Coronary artery (tissue), 2 donors: ENCODE results near the gene C10orf53.

Source experiments
- DNase-seq: peaks from one replicate; pipeline ENCODE4 v3.0.0-alpha.2; 2017; ENCODE audit warnings: low spot score
- H3K27ac ChIP-seq, 2 donors: fragments of 200-600 bp; sonication (generic); one replicate each; pipeline ENCODE4 v1.5.1; 2016 to 2019
- H3K4me3 ChIP-seq: fragments of 200-600 bp; sonication (generic); 2 replicates; pipeline ENCODE4 v1.5.1; 2016; ENCODE audit warnings: mild to moderate bottlenecking, moderate library complexity
- CTCF ChIP-seq: fragments of 200-600 bp; sonication (generic); IDR thresholded peaks from one replicate; pipeline ENCODE4 v1.5.1; 2019; ENCODE audit warnings: antibody characterized with exemption

Gene C10orf53, protein sequence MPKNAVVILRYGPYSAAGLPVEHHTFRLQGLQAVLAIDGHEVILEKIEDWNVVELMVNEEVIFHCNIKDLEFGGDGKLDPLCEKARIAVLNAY

DNA sequence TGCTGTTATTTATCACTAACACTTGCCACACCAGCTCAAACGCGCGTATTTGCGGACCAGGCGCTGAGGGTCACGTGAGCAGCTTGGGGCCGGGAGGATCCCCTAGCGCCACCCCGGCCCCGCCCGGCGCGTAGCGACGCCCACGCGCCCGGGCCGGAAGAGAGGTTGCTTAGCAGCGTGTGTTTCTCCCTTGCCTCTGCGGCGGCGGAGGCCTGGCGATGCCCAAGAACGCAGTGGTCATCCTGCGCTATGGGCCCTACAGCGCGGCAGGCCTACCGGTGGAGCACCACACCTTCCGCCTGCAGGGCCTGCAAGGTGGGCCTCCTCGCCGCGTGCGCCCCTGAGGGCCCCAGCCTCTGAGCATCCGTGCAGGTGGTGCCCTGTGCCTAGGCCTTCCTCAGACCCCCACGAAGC lies at the start of gene C10orf53:
C10orf53 (plus strand) TSS at position 172 of the 414 bp plus-strand sequence; CDS start at position 219, 47 bp downstream.
- DNase-seq = peak; percentile 45
- Histone ChIP-seq H3K27ac (no peak within 1 kb of the TSS), H3K4me3 (peak within 1 kb of the TSS; percentile 28)
- no peak for TF ChIP-seq CTCF

- no peak for DNase-seq
- no peak overlapping the region for H3K4me3 ChIP-seq
- no peak for TF ChIP-seq CTCF
- no peak overlapping the region for H3K27ac ChIP-seq
Measured at GRCh38 chr10:49631975-49632374, 47.5 kb upstream of the C10orf53 start.

GRCh38 chr10:49632406-49633317 lies 46.8 kb upstream of the C10orf53 start:
- no peak overlapping the region for H3K4me3 ChIP-seq
- no peak overlapping the region for H3K27ac ChIP-seq
- no peak for TF ChIP-seq CTCF
- no peak for DNase-seq

- Histone ChIP-seq H3K4me3 (no peak overlapping the region), H3K27ac (no peak overlapping the region)
- no peak for DNase-seq
- no peak for TF ChIP-seq CTCF
Measured at GRCh38 chr10:49633327-49634068, 46.0 kb upstream of the C10orf53 start.

DNA sequence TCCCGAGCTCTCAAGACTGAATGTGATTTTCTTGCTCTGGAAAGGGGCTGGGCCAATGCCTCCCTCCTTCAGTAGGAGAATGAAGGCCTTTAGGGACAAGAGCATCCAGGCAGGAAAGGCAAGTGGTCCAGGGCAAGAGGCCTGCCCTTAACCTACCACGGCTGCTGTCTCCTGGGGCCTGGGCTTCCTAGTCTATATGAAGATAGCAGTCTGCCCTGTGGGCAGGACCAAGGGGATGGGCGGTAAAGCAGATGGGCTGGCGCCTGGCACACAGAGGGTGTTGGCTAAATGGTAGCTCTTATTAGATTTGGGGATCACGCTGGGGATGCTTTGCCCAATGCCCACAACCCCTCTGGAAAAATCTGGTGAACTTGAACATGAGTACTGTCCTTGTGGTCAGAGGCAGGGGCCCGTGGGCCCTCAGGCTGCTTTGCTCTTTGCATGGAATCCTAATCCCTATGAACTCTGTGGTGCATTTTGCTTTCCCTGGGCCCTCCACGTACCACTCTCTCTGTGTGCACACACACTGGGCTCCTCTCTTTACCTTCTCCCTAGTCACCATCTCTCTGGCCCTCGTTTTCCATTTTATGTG lies 45.3 kb upstream of the C10orf53 start:
- no peak for TF ChIP-seq CTCF
- Histone ChIP-seq H3K27ac (no peak overlapping the region), H3K4me3 (no peak overlapping the region)
- DNase-seq = no peak

DNA sequence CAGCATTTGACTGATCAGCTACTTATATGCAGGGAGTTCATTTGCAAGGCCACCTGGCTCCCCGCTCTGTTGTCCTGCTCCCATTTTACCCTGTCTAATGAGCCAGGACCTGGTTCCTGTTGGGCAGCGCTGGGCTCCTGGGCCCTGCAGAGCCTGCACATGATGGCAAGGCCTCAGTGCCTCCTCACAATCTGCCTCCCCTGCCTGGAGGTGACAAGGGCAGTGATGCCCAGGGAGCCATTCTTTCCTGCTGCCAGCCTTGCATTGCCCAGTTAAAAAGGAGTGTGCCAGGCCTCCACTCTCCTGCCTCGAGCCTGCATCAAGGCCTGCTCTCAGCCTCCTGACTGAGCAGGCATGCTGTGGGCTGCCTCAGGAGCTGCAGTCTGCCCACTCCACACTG lies 37.1 kb upstream of the C10orf53 start:
- H3K4me3 ChIP-seq = no peak overlapping the region
- H3K27ac ChIP-seq = no peak overlapping the region
- no peak for TF ChIP-seq CTCF
- DNase-seq = no peak
